Astrocyte (in vitro differentiated cells and primary cell): ENCODE results near the gene A3GALT2. TPM values are rescaled to one million over a fixed set of nuclear protein-coding genes. Genes with fewer than 3 reads are reported as not detected.

Experiments used
- DNase-seq: peaks from one replicate; pipeline ENCODE4 v3.0.0-alpha.2; 2010; ENCODE audit warnings: low read depth
- FAIRE-seq: peaks from 2 replicates; lab custom pipeline; 2011; peaks lifted over from hg19 to GRCh38; lab: Jason Lieb, UNC
- H2AFZ ChIP-seq: 2 replicates; pipeline ENCODE4 v1.6.0; 2012; ENCODE audit warnings: low read depth, low read length, inconsistent platforms
- H3K27ac ChIP-seq: 2 replicates; pipeline ENCODE4 v1.5.1; 2011; ENCODE audit warnings: low read depth, low read length, inconsistent platforms
- H3K27me3 ChIP-seq: 2 replicates; pipeline ENCODE4 v1.6.0; 2011; ENCODE audit warnings: low read length, inconsistent platforms; ENCODE audit not compliant: insufficient read depth
- H3K36me3 ChIP-seq: 2 replicates; pipeline ENCODE4 v1.5.1; 2011; ENCODE audit warnings: low read length, inconsistent platforms; ENCODE audit not compliant: insufficient read depth
- H3K4me1 ChIP-seq: 2 replicates; pipeline ENCODE4 v1.5.1; 2011; ENCODE audit warnings: low read length, inconsistent platforms; ENCODE audit not compliant: insufficient read depth
- H3K4me2 ChIP-seq: 2 replicates; pipeline ENCODE4 v1.6.0; 2012; ENCODE audit warnings: low read length, inconsistent platforms
- H3K4me3 ChIP-seq: 2 replicates; pipeline ENCODE4 v1.5.1; 2011; ENCODE audit warnings: low read depth, mild to moderate bottlenecking, low read length, inconsistent platforms; ENCODE audit not compliant: insufficient read depth
- H3K79me2 ChIP-seq: 2 replicates; pipeline ENCODE4 v1.6.0; 2012; ENCODE audit warnings: mild to moderate bottlenecking, low read length, inconsistent platforms; ENCODE audit not compliant: insufficient read depth
- H3K9ac ChIP-seq: 2 replicates; pipeline ENCODE4 v1.6.0; 2012; ENCODE audit warnings: mild to moderate bottlenecking, low read length, inconsistent platforms
- H3K9me3 ChIP-seq: 2 replicates; pipeline ENCODE4 v1.5.1; 2012; ENCODE audit warnings: low read depth, mild to moderate bottlenecking, low read length, inconsistent platforms; ENCODE audit not compliant: insufficient read depth
- H4K20me1 ChIP-seq: 2 replicates; pipeline ENCODE4 v1.6.0; 2012; ENCODE audit warnings: low read length, inconsistent platforms; ENCODE audit not compliant: insufficient read depth
- H3K27ac Mint-ChIP-seq: one replicate; pipeline ENCODE4 v1.8.0; 2021; ENCODE audit warnings: mild to moderate bottlenecking, mixed read lengths; ENCODE audit not compliant: unreplicated experiment
- H3K27me3 Mint-ChIP-seq: one replicate; pipeline ENCODE4 v1.8.0; 2021; ENCODE audit warnings: low read depth, mixed read lengths; ENCODE audit not compliant: unreplicated experiment
- H3K36me3 Mint-ChIP-seq: one replicate; pipeline ENCODE4 v1.8.0; 2021; ENCODE audit warnings: low read depth, mixed read lengths; ENCODE audit not compliant: unreplicated experiment
- H3K4me1 Mint-ChIP-seq: one replicate; pipeline ENCODE4 v1.8.0; 2021; ENCODE audit warnings: low read depth, mixed read lengths; ENCODE audit not compliant: unreplicated experiment
- H3K4me3 Mint-ChIP-seq: one replicate; pipeline ENCODE4 v1.8.0; 2021; ENCODE audit warnings: mild to moderate bottlenecking, moderate library complexity, mixed read lengths; ENCODE audit not compliant: unreplicated experiment
- H3K9me3 Mint-ChIP-seq: one replicate; pipeline ENCODE4 v1.8.0; 2021; ENCODE audit warnings: mild to moderate bottlenecking, mixed read lengths; ENCODE audit not compliant: unreplicated experiment
- CTCF ChIP-seq: IDR thresholded peaks from 2 replicates; pipeline ENCODE4 v1.5.1; 2011; ENCODE audit warnings: low read depth, mild to moderate bottlenecking, inconsistent platforms, low read length, moderate library complexity; ENCODE audit not compliant: insufficient read depth
- EZH2 ChIP-seq: IDR thresholded peaks from 2 replicates; pipeline ENCODE4 v1.6.1; 2012; ENCODE audit warnings: mild to moderate bottlenecking, low read length, inconsistent platforms; ENCODE audit not compliant: insufficient read depth
- total RNA-seq: library from RNA; stranded (reverse); gene quantifications from 2 replicates; pipeline ENCODE4 v1.2.1, GENCODE V29; 2021

The A3GALT2 gene
- total RNA-seq, 1 donor from 2014 or later = not detected

GRCh38 chr1:33322870-33323585, 2.1 kb upstream of the A3GALT2 start:
- Mint-ChIP-seq H3K4me3 (no peak overlapping the region), H3K27ac (no peak overlapping the region), H3K4me1 (peaks cover 14% of the 10 kb centered on the region), H3K9me3 (no peaks in the 10 kb centered on the region), H3K36me3 (peaks cover 25% of the 10 kb centered on the region), H3K27me3 (peaks cover 2% of the 10 kb centered on the region)
- peaks cover 72% of the 10 kb centered on the region for H4K20me1 ChIP-seq
- H3K4me1 ChIP-seq = peaks cover under 1% of the 10 kb centered on the region
- H3K79me2 ChIP-seq = peaks cover 13% of the 10 kb centered on the region
- H3K4me3 ChIP-seq = no peak overlapping the region
- no peak overlapping the region for H3K9ac ChIP-seq
- H3K36me3 ChIP-seq = peaks cover 53% of the 10 kb centered on the region
- no peak overlapping the region for H3K27ac ChIP-seq
- H3K9me3 ChIP-seq = no peaks in the 10 kb centered on the region
- TF ChIP-seq EZH2 (no peak), CTCF (no peak)
- H3K4me2 ChIP-seq = no peak overlapping the region
- H3K27me3 ChIP-seq = no peaks in the 10 kb centered on the region
- DNase-seq = no peak
- FAIRE-seq = no peak
- no peak overlapping the region for H2AFZ ChIP-seq

- H3K4me3 ChIP-seq = no peak overlapping the region
- H3K9me3 ChIP-seq = no peaks in the 10 kb centered on the region
- Mint-ChIP-seq H3K9me3 (no peaks in the 10 kb centered on the region), H3K27me3 (peaks cover 2% of the 10 kb centered on the region), H3K4me1 (peaks cover 8% of the 10 kb centered on the region), H3K27ac (no peak overlapping the region), H3K4me3 (no peak overlapping the region), H3K36me3 (peaks cover 25% of the 10 kb centered on the region)
- no peak for FAIRE-seq
- TF ChIP-seq EZH2 (no peak), CTCF (no peak)
- H3K4me1 ChIP-seq = no peaks in the 10 kb centered on the region
- no peak overlapping the region for H3K4me2 ChIP-seq
- peaks cover 63% of the 10 kb centered on the region for H4K20me1 ChIP-seq
- no peak overlapping the region for H2AFZ ChIP-seq
- no peaks in the 10 kb centered on the region for H3K27me3 ChIP-seq
- H3K79me2 ChIP-seq = peaks cover 11% of the 10 kb centered on the region
- DNase-seq = no peak
- peaks cover 44% of the 10 kb centered on the region for H3K36me3 ChIP-seq
- H3K27ac ChIP-seq = no peak overlapping the region
- no peak overlapping the region for H3K9ac ChIP-seq
Measured at GRCh38 chr1:33322109-33322508, 1.2 kb upstream of the A3GALT2 start.

DNA sequence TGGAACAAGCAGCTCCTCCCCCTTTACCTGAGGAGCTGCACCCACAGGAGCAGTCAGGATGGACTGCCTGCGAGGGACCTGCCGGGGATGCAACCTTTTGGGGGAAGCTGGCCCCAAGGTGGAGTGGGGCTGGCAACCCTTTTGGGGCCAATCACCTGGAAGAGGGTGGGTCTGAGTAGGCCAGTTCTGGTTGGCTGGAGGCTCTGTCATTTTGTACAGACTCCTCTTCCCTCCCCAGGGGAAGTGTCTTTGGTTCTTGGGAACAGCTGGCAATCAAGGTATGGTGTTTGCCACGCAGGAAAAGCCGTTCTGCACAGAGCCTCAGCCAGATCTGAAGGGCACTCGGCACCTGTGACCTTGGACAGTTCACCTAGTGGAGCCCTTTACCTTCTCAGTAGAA, 280 bp upstream of the A3GALT2 start:
- Mint-ChIP-seq H3K36me3 (peaks cover 25% of the 10 kb centered on the region), H3K9me3 (no peaks in the 10 kb centered on the region), H3K27me3 (peaks cover 3% of the 10 kb centered on the region), H3K4me1 (peaks cover 16% of the 10 kb centered on the region), H3K27ac (no peak overlapping the region), H3K4me3 (no peak overlapping the region)
- Histone ChIP-seq H3K4me1 (no peaks in the 10 kb centered on the region), H4K20me1 (peaks cover 54% of the 10 kb centered on the region), H3K4me3 (no peak overlapping the region), H3K27ac (no peak overlapping the region), H3K79me2 (peaks cover 7% of the 10 kb centered on the region), H3K9ac (no peak overlapping the region), H3K27me3 (no peaks in the 10 kb centered on the region), H2AFZ (no peak overlapping the region), H3K4me2 (no peak overlapping the region), H3K9me3 (no peaks in the 10 kb centered on the region), H3K36me3 (peaks cover 36% of the 10 kb centered on the region)
- TF ChIP-seq EZH2 (no peak), CTCF (no peak)
- FAIRE-seq (no peak), DNase-seq (no peak)
